GM11168 (cell line): Measurements from ENCODE around the gene RPL18A.

Experiments used
- in situ Hi-C: fragments of 300-500 bp; cut with MboI; formaldehyde crosslinking; loops from one replicate; pipeline ENCODE4 v1.12.0; 2022; ENCODE audit warnings: low sequenced_read_pairs; ENCODE audit not compliant: unreplicated experiment

RPL18A gene

DNA sequence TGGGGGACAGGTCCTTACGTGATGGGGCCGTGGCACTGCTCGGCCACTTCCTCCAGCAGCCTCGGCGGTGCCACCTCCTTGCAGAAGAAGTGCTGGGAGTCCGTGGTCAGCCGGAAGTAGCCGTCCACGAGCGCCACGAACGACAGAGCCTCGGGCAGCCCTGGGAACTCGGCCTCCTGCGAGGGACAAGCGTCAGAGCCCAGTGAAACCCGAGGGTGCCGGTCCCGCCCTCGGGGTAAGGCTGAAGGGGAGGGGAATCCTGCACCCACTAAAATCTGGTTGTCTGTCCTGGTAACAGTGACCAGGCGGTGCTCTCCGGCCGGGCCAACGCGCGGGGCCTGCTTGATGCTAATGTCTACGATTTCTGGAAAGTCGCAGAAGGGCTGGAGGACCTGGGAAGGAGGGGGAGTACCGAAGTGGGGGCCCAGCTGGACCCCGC lies 18.3 kb upstream of the RPL18A start:
- in situ Hi-C loops, result no loop called here

DNA sequence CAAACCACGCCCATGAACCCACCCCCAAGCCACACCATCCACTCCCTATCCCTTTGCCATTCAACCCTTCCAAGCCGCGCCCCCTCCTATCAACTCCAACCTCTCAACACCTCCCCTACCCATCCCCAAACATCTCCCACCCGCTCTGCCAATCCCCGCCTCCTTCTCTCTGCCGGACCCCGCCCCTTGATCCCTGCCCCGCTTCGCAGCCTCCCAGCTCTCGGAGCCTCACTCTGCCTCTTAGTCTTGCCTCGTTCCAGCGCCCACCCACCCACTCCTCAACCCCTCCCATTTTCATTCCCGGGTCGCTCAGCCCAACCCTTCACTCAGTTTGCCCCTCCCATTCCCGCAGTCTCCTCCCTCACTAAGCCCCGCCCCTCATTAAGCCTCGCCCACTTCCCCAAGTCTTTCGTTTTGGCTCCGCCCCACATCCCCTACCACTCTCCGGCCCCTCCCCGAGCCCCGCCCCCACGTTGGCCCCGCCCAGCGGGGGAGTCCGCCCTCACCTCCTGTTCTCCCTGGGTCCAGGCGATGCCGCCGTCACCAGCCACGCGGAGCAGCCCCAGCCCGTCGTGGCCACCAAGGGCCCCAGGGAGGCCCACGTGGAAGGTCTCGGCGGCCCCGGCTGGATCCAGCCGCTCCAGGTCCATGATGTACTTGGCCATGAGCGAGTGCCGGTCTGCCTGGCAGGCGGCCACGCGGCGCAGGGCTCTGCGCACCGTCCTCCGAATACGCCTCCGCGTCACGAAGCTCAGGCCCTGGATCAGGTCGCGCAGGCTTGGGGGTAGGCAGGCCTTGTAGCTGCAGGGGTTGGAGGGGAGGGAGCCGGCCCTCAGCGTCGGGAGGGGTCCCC lies 17.7 kb upstream of the RPL18A start:
- in situ Hi-C loops, result no loop called here

DNA sequence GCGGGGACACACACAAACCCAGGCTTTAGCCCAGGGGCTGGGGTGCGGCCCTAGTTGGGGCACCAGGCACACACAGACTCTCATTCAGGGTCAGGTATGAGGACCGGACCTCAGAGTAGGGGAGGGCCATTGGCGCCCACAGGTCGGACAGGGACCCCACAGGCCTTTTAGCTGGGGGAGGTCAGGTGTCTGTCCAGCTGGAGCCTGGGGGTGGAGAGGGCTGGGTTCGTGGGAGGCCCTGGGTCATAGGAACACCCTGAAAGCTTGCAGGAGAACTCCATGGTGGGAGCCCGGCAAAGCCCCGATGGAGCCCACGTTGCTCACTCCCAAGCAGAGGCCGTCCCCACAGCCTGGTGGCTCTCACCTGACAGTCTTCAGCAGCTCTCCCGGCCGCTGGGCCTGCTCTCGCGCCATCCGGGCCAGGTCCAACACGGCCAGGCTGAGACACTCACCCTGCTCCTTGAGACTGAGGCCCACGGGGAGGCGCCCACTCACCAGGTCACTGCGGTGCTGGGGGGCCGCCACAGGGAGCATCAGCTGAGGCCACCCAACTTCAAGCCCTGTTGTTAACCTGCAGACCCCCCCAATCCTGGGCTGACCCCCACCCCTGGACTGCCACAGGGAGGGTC lies 16.9 kb upstream of the RPL18A start:
- in situ Hi-C loops, result no loop called here

DNA sequence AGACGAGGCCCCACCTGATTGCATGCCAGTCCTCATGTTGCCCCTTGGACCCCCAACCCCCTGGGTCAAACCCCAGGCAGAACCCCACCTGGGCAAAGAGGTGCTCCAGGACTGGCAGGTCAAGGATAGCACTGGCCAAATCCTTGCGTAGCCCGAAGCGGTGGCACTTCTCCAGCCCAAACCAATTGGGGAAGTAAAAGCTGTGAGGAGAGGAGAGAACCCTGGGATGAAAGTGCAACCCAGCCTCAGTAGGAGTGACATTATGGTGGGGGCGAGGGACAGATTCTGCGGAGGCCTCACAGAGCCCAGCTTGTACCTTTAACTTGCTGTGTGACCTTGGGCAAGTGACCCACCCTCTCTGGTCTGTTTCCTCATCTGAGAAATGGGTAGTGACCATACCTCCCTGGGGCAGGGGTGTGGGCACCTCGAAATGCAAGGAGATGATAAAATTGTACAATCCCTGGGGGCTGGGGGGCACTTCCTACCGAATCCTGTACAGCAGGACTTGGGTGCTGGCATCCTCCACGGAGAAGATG lies 16.4 kb upstream of the RPL18A start:
- in situ Hi-C loops, result no loop called here

DNA sequence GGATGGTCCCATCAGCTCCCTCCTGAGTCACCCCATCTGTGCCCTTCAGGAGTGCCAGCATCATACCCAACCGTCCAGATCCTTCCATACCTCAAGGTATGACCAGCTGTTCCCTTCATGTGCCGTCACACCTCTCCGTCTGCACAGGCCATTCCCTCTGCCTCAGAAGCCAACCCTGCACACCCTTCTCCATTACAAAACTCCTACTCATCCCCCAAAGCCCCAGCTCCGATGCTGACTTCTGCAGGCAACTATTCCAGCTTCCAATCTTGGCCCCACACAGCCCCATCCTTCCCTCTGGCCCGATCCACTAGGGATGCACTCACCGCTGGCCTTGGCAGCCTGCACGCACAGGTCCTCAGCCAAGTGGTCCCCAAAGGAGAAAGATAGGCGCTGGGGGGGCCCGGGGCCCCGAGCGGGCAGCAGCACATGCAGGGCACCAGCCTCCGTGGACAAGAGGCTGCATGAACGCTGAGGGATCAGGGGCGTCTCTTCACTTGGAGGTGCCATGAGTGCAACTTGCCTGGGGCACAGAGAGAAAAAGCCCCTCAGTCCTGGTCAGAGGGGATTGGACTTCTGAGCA lies 15.7 kb upstream of the RPL18A start:
- in situ Hi-C loops, result no loop called here

DNA sequence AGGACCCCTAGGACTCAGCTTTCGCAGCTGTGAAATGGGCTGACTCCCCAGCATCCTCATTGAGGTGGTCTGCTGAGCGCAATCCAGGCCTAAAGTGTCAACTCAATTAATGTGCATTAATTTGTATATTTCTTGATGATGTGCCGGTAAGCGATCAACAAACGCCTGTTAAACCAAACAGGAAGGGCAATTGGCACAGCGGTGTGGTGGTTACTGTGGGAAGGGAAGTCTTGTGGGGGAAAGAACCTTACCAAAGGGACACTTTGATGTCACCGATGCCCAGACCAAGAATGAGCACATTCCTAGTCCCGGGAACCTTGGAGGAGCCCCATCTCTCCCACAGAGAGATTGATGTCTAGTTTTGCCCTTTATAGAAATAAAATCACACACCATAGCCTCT lies 13.6 kb upstream of the RPL18A start:
- in situ Hi-C loops, result no loop called here

DNA sequence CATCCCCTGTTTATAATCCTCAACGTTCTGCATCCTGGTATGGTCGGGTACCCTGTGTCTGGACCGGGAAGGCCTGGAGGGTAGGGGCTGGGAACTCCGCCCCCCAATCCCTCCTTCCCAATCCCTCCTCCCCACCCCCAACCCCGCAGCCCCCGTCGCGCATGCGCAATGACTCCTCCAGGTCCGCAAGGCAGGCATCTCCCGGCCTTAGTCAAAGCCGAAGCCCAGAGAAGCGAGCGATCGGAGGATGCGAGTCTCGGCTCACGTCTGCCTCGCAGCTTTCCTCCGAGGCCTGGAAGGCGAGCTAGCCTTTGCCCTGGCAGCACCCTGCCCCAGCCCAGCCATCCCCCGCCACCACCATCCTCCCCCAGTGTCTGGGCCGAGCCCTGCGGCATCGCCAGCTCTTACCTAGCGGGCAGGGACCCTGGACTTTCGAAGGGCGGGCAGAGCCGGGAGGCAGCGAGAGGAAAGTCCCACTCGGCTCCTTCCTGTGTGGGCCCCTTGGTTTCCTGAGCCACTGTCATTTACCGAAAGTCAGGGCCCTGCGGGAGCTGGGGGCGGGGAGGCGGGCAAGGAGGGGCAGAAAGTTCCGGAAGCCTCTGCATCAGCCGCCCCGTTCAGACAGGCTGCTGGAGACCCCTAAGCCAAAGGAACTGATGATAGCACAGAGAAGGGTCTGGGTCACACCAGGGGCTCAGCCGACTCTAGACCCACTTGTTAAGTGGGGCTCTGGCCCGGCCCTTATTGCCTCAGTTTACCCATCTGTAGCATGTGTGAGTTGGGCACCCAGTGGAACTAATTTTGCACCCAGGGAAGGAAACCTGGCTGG lies 12.0 kb upstream of the RPL18A start, which contains the start of gene JAK3:
Gene JAK3 (minus strand): TSS at position 445 of the 829 bp plus-strand sequence. CDS start 3,565 bp downstream, outside the sequence.
- in situ Hi-C loops, result no loop called here

DNA sequence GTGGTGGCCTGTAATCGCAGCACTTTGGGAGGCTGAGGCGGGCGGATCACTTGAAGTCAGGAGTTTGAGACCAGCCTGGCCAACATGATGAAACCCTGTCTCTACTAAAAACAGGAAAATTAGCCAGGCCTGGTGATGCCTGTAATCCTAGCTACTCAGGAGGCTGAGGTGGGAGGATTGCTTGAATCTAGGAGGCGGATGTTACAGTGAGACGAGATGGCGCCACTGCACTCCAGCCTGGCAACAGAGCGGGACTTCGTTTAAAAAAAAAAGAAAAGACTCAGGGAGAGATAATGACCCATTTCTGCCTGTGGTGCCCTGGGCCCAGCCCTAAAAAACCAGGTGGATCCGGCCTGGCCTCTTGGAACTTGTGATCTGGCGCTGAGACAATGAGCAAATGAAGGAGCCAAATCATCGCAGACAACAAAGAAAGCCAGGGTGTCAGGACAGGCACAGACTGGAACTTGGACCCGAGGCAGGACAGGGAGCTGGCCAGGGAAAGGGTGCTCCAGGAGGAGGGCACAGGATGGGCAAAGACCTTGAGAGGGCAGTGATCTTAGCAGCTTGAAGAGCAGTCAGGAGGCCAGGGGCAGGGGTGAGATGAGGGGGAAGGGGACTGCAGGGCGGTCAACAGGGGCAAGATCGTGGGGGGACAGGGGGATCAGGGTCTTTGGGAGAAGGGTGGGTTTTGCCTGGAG lies 11.0 kb upstream of the RPL18A start:
- in situ Hi-C loops, result no loop called here

DNA sequence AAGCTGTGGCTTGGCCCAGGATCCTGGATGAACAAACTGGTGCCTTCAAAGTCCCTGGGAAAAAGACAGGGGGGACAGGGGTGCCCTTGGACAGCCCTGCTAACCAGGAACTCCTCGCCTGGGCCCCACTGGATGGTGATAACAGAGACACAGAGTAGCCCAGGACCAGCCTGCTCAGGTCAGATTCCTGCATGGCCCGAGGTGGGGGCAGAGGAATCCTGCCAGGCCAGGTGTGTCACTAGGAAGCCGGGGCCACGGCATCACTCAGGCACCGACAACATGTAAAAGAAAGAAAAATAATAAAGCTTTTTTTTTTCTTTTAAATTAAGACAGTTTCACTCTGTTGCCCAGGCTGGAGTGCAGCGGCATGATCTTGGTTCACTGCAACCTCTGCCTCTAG lies 5.6 kb upstream of the RPL18A start:
- in situ Hi-C loops, result loop anchor here (10.0 kb wide), 1 partner anchor 139 kb away; the partner anchor contains the start of gene MAP1S

DNA sequence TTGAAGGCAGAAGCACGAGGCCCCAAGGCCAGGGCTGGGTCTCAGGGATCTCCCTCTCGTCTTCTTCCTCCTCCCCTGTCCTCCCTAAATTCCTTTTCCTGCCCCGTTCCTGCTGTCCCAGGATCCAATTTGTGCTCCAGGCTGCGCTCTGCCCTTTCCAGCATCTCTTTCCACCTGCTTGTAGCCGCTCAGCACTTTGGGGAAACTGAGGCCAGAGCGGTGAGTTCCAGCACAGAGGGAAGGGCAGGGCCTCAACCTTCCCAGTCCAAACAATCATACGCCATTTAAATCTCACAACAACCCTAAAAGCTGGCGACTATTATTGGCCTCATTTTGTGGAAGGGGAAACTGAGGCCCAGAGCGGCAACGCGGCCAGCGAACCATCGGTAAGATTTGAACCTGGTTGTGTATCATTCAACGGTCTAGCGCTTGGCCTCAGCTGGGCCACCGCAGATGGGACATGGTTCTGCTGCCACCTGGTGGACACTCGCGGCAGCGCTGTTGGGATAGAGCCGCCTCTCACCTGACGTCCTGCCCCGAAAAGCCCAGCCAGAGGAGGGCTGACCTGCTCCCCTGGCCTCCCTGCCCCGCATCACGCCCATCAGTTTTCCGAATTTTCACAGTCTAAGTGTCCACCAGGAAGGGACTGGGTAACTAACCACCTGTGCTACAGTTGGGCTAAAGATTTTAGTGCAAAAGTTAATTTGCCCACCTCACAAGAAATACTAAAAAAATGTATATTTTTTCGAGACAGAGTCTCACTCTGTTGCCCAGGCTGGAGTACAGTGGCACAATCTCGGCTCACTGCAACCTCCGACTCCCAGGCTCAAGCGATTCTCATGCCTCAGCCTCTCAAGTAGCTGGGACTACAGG lies 4.2 kb upstream of the RPL18A start:
- in situ Hi-C loops, result loop anchor here (5.0 to 10.0 kb wide), 3 partner anchors 72 to 141 kb away; partner anchors contain the start of gene MAP1S

DNA sequence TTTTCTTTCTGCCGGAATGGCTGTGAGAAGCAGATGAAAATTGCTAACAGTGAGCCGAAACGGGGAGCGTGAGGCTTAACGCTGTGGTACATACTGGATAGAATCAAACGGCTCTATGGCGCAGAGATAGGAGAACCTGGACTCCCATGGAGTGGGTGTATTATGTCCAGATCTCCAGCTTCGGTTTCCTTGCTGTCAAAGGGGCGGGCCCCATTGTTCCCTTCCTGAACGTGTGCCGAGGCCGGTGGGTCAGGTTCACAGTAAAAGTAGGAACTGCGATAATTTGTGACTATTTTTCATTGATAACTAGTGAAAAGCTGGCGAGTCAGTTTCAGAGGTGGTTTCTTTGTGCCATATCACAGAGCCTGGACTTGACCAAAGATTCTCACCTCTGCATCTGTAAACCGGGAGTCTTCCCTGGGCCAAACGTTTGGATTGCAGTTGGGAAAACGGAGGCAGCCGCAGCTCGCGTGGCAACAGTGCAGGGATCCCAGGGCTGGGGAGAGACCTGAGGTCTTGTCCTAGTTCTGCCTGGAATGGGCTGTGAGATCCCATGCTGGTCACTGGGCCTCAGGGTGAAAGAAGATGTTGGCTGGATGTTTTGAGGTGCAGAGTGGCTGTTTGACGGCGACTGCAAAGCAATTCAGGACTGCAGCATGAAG lies 752 bp downstream of the RPL18A start:
- in situ Hi-C loops, result no loop called here

DNA sequence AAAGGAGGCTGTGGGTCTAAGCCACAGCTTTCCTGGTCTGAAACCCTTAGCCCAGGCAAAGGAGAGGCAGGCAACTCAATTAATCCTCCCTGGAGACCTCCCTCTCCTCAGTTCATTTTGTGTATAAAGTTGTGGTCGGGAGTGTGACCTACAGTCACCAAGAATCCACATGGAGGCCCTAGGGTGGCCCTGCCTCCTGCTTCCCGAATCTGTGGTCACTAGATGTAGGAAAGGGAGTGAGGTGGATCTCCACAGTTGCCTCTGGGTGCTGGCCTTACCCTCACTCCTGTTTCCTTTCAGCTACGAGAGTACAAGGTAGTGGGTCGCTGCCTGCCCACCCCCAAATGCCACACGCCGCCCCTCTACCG lies 1.3 kb downstream of the RPL18A start:
- in situ Hi-C loops, result no loop called here

DNA sequence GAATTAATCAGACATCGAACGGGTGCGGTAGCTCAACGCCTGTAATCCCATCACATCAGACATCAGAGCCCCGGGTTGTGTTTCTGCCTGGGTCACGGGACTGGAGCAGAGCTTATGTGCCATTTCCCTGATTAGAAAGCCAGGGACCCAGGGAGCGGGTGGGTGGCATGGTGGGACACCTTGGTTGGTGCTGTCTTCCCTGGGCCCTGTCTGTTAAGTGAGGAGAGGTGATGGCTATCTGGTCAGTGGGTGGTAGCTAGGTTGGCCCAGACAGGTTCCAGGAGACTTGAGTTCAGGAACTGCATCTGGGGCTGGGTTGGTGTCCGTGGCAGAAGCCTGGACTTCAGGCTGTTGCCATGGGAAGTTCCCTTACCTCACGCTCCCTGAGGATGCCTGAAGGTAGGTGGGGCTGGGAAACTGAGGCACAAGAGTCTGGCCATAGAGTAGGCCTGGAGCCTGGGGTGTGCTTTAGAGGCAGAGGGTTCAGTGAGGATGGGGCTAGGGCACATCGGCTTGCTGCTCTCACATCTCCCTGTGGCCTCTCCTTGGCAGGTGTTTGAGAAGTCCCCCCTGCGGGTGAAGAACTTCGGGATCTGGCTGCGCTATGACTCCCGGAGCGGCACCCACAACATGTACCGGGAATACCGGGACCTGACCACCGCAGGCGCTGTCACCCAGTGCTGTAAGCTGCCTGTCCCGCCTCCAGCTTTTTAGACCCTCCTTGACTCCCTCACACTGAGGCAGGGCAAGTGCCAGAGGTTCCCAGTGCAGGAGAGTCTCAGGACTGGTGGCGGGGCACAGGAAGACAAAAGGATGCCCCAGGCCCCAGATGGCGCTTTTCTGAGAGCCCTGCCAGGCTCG lies 2.1 kb downstream of the RPL18A start:
- in situ Hi-C loops, result no loop called here

DNA sequence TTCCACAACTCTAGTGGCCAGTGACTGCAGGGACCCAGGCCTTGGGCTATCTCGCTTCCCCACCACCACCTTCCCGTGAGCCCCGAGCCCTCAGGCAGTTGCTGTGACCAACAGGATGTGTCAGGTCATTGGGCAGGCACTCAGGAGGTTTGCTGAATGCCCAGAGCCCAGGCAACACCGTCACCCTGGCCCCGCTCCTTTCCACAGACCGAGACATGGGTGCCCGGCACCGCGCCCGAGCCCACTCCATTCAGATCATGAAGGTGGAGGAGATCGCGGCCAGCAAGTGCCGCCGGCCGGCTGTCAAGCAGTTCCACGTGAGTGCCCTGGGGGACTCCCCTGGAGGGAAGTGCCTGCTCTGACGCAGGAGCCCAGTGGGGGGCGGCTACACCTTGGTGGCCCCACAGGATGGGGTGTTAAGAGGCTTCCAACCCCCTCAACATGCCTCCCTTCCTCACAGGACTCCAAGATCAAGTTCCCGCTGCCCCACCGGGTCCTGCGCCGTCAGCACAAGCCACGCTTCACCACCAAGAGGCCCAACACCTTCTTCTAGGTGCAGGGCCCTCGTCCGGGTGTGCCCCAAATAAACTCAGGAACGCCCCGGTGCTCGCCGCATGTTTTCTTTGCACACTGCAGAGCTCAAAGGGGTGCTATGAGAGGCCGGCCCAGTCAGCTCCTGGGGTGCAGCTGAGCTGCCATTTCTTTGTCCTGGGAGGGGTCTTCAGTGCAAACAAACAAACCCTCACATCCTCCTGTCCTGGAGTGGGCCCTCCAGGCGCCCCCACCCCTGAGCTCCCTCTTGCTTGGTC lies 3.2 kb downstream of the RPL18A start:
- in situ Hi-C loops, result no loop called here

DNA sequence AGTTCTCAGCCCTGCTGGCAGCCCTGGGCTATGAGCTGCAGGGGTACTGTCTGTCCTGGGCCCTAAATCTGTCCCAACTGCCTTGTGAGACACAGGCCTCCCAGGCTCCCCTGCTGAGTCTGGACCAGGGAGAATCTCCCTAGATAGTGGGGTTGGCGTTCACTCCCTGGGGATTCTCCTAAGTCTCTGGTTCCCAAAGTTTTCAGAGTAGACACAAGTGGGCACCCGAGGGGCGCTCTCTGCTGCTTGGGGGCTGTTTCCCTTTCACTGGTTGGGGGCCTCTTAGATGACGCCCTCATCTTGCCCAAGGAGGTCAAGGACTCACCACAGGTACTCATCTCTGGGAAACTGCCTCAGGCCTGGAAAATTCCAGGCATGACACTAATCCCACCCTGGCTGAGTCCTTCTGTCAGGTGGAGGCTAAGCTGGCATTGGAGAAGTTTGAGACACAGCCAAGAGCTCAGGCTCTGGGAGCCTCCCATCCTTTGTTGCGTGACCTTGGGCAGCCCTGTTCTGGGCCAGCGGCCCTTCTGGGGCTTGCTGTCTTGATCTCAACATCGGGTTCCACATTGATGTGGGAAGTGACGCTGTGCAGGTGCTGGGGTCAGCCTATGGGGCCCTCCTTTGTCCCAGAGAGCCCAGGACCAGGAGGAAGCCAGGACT lies 3.9 kb downstream of the RPL18A start:
- in situ Hi-C loops, result no loop called here
